Lower leg skin (tissue), 3 donors: ENCODE data around the gene UGT1A4.

Experiments
- POLR2A ChIP-seq, 2 donors: fragments of 450-650 bp; IDR thresholded peaks; one replicate each; pipeline ENCODE4 v1.6.1; 2016 to 2017; ENCODE audit warnings: antibody characterized with exemption in 2 of 2, mild to moderate bottlenecking in 1 of 2, moderate library complexity in 1 of 2
- TF ChIP-seq, protein P1 (sequence below), 3 donors: fragments of 450-650 bp; IDR thresholded peaks; one replicate each; pipeline ENCODE4 v1.5.1; 2016; ENCODE audit warnings: antibody characterized with exemption in 3 of 3, mild to moderate bottlenecking in 3 of 3, moderate library complexity in 2 of 3

DNA sequence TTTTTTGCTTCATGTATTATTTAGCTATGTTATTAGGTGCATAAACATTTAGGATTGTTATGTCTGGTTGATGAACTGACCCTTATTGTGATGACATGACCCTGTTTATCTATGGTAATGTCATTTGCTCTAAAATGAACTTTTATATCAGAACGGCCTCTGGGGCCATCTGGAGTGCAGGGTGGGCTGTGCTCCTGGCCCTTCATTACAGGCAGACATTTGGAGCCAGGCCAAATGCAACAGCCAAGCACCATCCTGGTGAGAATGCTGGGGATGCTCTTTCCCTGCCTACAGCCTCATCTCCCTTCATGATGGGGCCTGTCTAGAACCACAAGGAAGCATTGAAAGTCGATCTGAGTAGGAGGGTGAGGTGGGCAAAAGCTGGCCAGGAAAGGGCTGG, 97.8 kb downstream of the UGT1A4 start:
- TF ChIP-seq, protein P1, sequence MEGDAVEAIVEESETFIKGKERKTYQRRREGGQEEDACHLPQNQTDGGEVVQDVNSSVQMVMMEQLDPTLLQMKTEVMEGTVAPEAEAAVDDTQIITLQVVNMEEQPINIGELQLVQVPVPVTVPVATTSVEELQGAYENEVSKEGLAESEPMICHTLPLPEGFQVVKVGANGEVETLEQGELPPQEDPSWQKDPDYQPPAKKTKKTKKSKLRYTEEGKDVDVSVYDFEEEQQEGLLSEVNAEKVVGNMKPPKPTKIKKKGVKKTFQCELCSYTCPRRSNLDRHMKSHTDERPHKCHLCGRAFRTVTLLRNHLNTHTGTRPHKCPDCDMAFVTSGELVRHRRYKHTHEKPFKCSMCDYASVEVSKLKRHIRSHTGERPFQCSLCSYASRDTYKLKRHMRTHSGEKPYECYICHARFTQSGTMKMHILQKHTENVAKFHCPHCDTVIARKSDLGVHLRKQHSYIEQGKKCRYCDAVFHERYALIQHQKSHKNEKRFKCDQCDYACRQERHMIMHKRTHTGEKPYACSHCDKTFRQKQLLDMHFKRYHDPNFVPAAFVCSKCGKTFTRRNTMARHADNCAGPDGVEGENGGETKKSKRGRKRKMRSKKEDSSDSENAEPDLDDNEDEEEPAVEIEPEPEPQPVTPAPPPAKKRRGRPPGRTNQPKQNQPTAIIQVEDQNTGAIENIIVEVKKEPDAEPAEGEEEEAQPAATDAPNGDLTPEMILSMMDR (IDR thresholded peaks at IDR 0.05), result no peak
- TF ChIP-seq POLR2A (IDR thresholded peaks at IDR 0.05), result no peak
